ENCODE results near the gene RAD50. TPM values are rescaled to one million over a fixed set of nuclear protein-coding genes. Genes with fewer than 3 reads are reported as not detected.
A peak's percentile ranks its signal among the peaks of the same experiment; 100 is the strongest.

RAD50 gene
- total RNA-seq, 4 donors from 2014 or later: 24.0 to 39.9 (median 29.3) TPM

GRCh38 chr5:132674671-132675506, 118.1 kb downstream of the RAD50 start:
- Histone ChIP-seq H3K27me3 (no peaks in the 10 kb centered on the region), H3K36me3 (no peaks in the 10 kb centered on the region), H3K9me3 (no peaks in the 10 kb centered on the region), H3K4me3 (no peak overlapping the region), H3K27ac (replicated peaks in 1 of 4) (peak overlapping the region; percentile 49 to 70 (median 60)), H3K4me1 (peaks cover 0 to 24% (median 17%) of the 10 kb centered on the region in 4 donors)
- DNase-seq (ENCODE audit: extremely low spot score): peak; percentile 87
- WGBS: 54% methylated on average over 5 of the region's 13 CpGs
- no peak for TF ChIP-seq EP300 (IDR thresholded peaks at IDR 0.05)
- TF ChIP-seq POLR2A (IDR thresholded peaks at IDR 0.05; ENCODE audit: low read depth): no peak
- TF ChIP-seq POLR2AphosphoS5 (IDR thresholded peaks at IDR 0.05): no peak
- TF ChIP-seq, protein P1, sequence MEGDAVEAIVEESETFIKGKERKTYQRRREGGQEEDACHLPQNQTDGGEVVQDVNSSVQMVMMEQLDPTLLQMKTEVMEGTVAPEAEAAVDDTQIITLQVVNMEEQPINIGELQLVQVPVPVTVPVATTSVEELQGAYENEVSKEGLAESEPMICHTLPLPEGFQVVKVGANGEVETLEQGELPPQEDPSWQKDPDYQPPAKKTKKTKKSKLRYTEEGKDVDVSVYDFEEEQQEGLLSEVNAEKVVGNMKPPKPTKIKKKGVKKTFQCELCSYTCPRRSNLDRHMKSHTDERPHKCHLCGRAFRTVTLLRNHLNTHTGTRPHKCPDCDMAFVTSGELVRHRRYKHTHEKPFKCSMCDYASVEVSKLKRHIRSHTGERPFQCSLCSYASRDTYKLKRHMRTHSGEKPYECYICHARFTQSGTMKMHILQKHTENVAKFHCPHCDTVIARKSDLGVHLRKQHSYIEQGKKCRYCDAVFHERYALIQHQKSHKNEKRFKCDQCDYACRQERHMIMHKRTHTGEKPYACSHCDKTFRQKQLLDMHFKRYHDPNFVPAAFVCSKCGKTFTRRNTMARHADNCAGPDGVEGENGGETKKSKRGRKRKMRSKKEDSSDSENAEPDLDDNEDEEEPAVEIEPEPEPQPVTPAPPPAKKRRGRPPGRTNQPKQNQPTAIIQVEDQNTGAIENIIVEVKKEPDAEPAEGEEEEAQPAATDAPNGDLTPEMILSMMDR (IDR thresholded peaks at IDR 0.05): no peak
- intact Hi-C loops (cut with DNase I): no loop called here

- Histone ChIP-seq H3K9me3 (no peaks in the 10 kb centered on the region), H3K27ac (replicated peaks in 1 of 4) (no peak overlapping the region), H3K4me3 (no peak overlapping the region), H3K27me3 (no peaks in the 10 kb centered on the region), H3K36me3 (no peaks in the 10 kb centered on the region), H3K4me1 (peaks cover 0 to 24% (median 17%) of the 10 kb centered on the region in 4 donors)
- TF ChIP-seq, protein P1 (IDR thresholded peaks at IDR 0.05): no peak
- no peak for TF ChIP-seq EP300 (IDR thresholded peaks at IDR 0.05)
- no peak for TF ChIP-seq POLR2AphosphoS5 (IDR thresholded peaks at IDR 0.05)
- no peak for TF ChIP-seq POLR2A (IDR thresholded peaks at IDR 0.05; ENCODE audit: low read depth)
- intact Hi-C loops (cut with DNase I): no loop called here
- peak; percentile 72 for DNase-seq (ENCODE audit: extremely low spot score)
- WGBS: 95% methylated on average over 9 of the region's 11 CpGs
Observed at GRCh38 chr5:132675936-132676689, 119.3 kb downstream of the RAD50 start.

DNA sequence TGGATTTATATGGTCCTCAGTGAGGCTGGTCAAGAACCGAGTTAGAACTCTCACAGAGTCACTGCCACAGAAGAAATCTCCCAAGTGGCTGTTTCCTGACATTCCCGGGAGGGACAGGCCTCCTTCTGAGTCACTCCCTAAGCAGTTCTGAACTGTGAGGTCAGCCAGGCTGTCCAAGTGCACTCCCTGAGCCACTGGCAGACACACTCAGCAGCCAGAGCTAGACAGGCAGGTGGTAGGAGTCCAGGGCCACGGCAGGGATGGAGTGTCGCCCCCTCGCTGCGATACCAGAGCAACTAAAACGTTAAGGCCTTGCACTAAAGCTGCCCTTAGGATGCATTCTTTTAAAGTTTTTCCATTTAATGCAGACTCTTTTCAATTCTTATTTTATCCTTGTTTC, 120.4 kb downstream of the RAD50 start:
- Histone ChIP-seq H3K4me1 (peaks cover 0 to 24% (median 17%) of the 10 kb centered on the region in 4 donors), H3K27me3 (no peaks in the 10 kb centered on the region), H3K27ac (replicated peaks in 1 of 4) (peak overlapping the region in 3 of 4 donors; percentile 8 to 52 (median 22)), H3K4me3 (no peak overlapping the region), H3K9me3 (no peaks in the 10 kb centered on the region), H3K36me3 (no peaks in the 10 kb centered on the region)
- DNase-seq (ENCODE audit: extremely low spot score): peak; percentile 86
- intact Hi-C loops (cut with DNase I): no loop called here
- no peak for TF ChIP-seq EP300 (IDR thresholded peaks at IDR 0.05)
- TF ChIP-seq, protein P1 (IDR thresholded peaks at IDR 0.05): peak in 1 of 3 experiments; percentile 26
- TF ChIP-seq POLR2AphosphoS5 (IDR thresholded peaks at IDR 0.05): peak in 1 of 2 donors; percentile 29
- no peak for TF ChIP-seq POLR2A (IDR thresholded peaks at IDR 0.05; ENCODE audit: low read depth)
- WGBS: 34% methylated on average over 6 of the region's 7 CpGs

DNA sequence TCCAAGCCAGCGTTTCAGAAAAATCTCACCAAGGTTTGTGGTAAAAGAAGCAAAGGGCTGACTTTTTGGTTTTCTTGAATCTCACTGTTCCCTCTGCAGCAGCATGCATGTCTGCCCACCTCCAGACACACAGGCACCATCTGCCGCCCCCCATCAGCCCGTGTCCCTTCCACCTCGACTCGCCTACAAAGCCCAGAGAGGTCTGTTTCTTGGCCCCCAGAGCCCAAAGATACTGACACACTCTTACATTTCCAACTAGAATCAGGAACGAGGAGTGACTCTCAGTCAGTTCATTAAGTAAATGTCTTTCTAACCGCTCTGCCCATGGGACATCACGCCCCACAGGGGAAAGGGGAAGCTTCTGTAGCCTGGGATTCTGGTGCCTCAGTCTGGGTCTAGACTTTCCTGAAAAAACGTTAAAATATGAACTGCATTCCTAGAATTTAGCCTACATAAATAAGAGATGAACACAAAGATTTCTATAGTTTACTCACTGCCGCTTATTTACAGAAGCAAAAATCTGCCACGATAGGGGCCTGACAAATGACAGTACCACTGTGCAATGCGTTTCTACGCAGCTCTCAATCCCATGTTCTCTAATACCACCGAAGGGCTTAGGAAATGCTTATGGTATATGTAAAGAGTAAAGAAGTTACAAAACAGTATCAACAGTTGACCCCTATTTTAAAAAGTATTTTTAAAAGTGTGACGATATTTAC, 121.1 kb downstream of the RAD50 start:
- Histone ChIP-seq H3K27ac (replicated peaks in 1 of 4) (no peak overlapping the region), H3K9me3 (no peaks in the 10 kb centered on the region), H3K27me3 (no peaks in the 10 kb centered on the region), H3K4me3 (no peak overlapping the region), H3K36me3 (no peaks in the 10 kb centered on the region), H3K4me1 (peaks cover 0 to 24% (median 17%) of the 10 kb centered on the region in 4 donors)
- intact Hi-C loops (cut with DNase I): no loop called here
- TF ChIP-seq POLR2A (IDR thresholded peaks at IDR 0.05; ENCODE audit: low read depth): no peak
- no peak for TF ChIP-seq EP300 (IDR thresholded peaks at IDR 0.05)
- no peak for TF ChIP-seq POLR2AphosphoS5 (IDR thresholded peaks at IDR 0.05)
- TF ChIP-seq, protein P1 (IDR thresholded peaks at IDR 0.05): no peak
- WGBS: 86% methylated on average over 15 of the region's 15 CpGs
- DNase-seq (ENCODE audit: extremely low spot score): peak; percentile 79

All from esophagus muscularis mucosa (tissue), 4 donors.